GM15510 (cell line): ENCODE data around the gene FOXO3.

Experiments used
- POLR2A ChIP-seq: IDR thresholded peaks from 3 replicates; pipeline ENCODE4 v1.6.1; 2011; ENCODE audit warnings: borderline replicate concordance; ENCODE audit not compliant: insufficient read length; ENCODE audit errors: extremely low read depth

The FOXO3 gene

GRCh38 chr6:108564178-108564577, 3.5 kb downstream of the FOXO3 start:
- no peak for TF ChIP-seq POLR2A

- TF ChIP-seq POLR2A = no peak
These were observed 4.5 kb downstream of the FOXO3 start for GRCh38 chr6:108565091-108565766.

GRCh38 chr6:108565893-108566292, 5.2 kb downstream of the FOXO3 start:
- no peak for TF ChIP-seq POLR2A

GRCh38 chr6:108566406-108566805, 5.7 kb downstream of the FOXO3 start:
- no peak for TF ChIP-seq POLR2A

GRCh38 chr6:108568101-108568500, 7.4 kb downstream of the FOXO3 start:
- no peak for TF ChIP-seq POLR2A

GRCh38 chr6:108568551-108569305, 8.0 kb downstream of the FOXO3 start:
- no peak for TF ChIP-seq POLR2A

GRCh38 chr6:108570517-108570916, 9.8 kb downstream of the FOXO3 start:
- no peak for TF ChIP-seq POLR2A

GRCh38 chr6:108574457-108575141, 13.9 kb downstream of the FOXO3 start:
- no peak for TF ChIP-seq POLR2A

GRCh38 chr6:108575905-108576494, 15.3 kb downstream of the FOXO3 start:
- TF ChIP-seq POLR2A = no peak

GRCh38 chr6:108576709-108577108, 16.0 kb downstream of the FOXO3 start:
- TF ChIP-seq POLR2A = no peak

GRCh38 chr6:108578166-108578565, 17.4 kb downstream of the FOXO3 start:
- no peak for TF ChIP-seq POLR2A

- TF ChIP-seq POLR2A = no peak
These were observed 18.0 kb downstream of the FOXO3 start for GRCh38 chr6:108578595-108579327.

GRCh38 chr6:108579328-108579721, 18.6 kb downstream of the FOXO3 start:
- no peak for TF ChIP-seq POLR2A

GRCh38 chr6:108580646-108581045, 19.9 kb downstream of the FOXO3 start:
- TF ChIP-seq POLR2A = no peak
